GM19238 (cell line): ENCODE results near the gene TMEM260.
A peak's percentile ranks its signal among the peaks of the same experiment; 100 is the strongest.
"Not testable (repeated sequence)": the region's sequence is repeated elsewhere in the genome, so short reads cannot be mapped to it uniquely, and the experiment has no call there.

Source experiments
- DNase-seq: peaks from one replicate; pipeline ENCODE4 v3.0.0; 2011; ENCODE audit warnings: low spot score; ENCODE audit not compliant: insufficient read length

The TMEM260 gene

GRCh38 chr14:56598519-56598918, 18.9 kb downstream of the TMEM260 start:
- no peak for DNase-seq

- no peak for DNase-seq
Measured at GRCh38 chr14:56603648-56604047, 24.1 kb downstream of the TMEM260 start.

DNA sequence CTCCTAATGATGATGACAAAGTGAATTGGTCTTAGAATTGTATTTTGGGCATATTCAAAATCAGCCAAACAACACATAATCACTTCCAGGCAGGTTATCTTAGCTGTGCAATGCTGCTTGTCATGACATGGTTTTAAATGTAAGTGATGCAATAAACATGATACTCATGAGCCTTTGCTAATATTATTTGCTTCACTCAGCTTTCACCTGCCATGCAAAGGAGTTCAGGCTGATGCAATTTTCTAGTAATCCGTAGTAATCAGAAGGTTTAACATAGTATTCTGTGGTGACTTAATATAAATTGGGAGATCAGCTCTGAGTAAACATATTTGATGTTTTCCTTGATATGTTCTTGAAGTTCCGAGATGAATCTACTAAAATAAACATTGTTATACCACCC, 29.1 kb downstream of the TMEM260 start:
- DNase-seq, result no peak

GRCh38 chr14:56611663-56612062, 32.1 kb downstream of the TMEM260 start:
- DNase-seq, result not testable (repeated sequence)

DNA sequence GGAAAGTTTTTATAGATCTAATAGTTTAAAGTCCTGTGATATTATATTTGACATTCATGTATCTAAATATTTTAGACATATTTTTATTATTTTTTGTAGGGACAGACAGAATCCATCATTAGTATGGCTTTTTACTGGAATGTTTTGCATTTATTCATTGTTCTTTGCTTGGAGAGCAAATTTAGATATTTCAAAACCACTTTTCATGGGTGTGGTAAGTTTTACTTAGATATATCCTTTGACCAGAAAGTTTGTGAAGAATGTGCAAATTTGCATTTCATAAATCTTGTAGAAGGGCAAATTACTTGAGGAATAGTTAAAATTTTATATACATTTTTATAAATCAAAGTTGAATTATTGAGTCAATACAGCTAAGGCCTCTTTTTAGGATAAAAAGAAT, 37.5 kb downstream of the TMEM260 start:
- DNase-seq, result no peak

DNA sequence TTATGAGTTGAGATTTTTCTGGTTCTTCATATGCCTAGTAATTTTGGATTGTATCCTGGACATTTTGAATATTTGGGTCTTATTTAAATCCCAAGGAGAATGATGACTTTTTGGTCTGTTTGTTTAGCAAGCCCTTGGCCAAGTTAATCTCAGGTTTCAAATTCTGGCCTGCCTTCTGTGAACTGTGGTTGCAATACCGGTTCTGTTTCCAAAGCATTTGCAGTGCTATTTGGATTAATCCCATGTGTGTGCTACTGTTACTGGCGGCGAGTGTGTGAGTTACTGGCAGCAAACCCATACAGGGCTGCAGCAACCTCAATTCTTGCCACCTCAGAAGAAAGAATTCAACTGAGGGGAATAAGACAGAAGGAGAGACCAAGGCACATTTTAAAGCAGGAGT, 51.1 kb downstream of the TMEM260 start:
- DNase-seq, result no peak

DNA sequence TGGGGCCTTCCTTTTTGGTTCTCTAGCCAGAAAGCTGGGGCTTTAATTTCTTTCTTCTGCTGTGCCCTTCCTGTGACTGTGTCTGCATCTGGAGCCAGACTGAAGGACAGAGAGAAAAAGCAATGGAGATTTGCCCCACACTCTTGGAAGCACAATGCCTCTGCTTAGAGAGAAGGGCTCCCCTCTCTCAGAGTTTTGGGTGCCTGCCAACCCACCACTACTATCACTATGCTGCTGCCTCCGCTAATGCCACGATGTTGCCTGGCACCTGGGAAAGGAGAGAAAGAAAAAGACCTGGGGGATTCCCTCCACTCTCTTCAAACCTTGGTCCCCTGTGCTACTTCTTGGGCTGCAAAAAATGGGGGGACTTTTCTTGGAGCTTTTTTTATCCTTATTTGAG, 52.6 kb downstream of the TMEM260 start:
- no peak for DNase-seq

DNA sequence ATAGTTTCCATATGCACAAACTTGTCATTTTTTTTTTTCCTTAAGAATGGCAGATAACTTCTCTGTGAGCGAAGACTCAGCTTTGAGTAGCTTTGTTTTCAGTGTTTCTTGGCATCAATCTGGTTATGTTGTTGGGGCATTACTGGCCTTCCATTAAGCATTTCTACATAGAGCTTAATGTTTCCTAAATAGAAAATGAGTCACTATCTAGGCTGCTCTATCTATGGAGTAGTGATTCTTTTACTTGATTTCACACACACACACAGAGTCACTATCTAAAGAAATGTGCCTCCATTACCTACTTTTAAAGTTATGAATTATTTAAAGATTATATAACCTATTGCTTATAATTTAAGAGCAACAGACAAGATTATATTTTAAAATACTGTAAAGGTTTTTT, 53.9 kb downstream of the TMEM260 start:
- DNase-seq, result no peak

- DNase-seq, result no peak
Measured at GRCh38 chr14:56635041-56635440, 55.4 kb downstream of the TMEM260 start.

DNA sequence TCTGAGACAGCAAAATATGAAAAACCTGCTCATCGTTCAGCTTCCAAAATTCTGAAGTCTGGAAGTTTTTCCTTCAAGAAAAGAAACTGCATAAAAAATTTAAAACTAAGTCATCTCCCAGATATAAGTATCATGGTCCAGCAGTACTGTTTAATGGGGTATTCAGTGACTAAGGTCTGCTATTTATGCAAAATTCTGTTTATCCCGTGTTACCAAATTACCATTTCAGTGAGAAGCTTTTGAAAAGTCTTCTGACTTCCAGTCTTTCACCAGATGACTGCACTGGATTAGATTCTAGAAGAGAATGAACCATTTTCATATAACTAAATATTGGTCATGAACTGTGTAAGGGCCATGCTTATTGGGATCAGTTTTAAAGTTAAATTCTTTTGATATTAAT, 67.9 kb downstream of the TMEM260 start:
- DNase-seq, result no peak

DNA sequence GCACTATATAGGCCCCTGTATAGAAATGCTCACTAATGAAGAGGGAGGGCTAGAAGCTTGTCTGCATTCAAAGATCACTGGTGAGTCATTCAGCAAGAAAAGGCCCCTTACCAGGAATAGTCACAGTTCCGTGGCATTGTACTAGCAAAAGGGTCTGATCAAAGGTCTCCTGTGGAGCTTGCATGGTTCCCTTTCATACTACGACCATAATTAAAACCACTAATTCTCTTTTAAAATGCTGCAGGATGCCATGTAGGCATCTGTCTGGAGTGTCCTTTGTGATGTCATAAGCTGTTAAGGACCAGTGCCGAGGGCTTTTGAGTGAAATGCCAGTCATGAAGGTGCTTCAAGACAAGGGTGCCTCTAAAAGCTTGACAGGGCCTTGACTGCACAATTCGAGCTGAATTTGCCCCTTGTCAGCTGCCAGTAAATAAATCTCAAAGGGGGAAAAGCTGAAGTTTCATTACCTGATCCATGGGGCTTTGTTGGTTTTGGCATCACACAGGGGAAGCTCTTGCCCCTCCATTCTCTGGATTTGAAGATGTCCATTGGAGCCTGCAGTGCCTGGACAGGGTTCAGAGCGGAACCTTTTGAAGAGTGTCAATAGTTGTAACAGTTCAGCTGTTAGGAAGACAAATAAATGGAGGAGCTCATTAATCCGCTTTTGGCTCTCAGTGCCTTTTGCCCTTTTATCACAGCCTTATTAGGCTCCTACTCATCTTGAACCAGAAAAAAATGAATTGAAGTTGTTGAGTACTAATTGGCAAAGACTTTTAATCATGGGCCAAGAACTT, 69.1 kb downstream of the TMEM260 start:
- no peak for DNase-seq

- no peak for DNase-seq
Measured at GRCh38 chr14:56649382-56649781, 69.8 kb downstream of the TMEM260 start.

GRCh38 chr14:56650048-56650447, 70.5 kb downstream of the TMEM260 start:
- no peak for DNase-seq

DNA sequence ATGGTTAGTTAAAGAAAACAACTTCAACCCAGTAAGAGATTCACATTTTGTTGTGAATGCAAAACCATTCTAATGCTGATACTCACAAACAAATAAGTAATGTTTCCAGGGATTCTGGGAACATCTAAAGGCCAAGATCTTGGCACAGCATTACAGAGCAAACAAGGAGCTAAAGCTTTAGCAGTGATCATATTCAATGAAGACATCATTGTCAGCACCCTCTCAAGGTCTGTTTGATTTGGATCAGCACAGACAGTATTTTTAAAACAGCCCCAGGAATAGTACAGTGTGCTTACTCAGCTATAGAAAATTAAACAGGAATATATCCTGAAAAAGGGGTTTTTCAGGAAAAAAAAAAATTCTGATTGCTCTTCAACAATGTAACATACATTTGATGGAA, 71.4 kb downstream of the TMEM260 start:
- DNase-seq, result no peak

- DNase-seq, result no peak
Measured at GRCh38 chr14:56657604-56658003, 78.0 kb downstream of the TMEM260 start.

- DNase-seq, result no peak
Measured at GRCh38 chr14:56659378-56659777, 79.8 kb downstream of the TMEM260 start.

GRCh38 chr14:56659964-56660551, 80.5 kb downstream of the TMEM260 start:
- peak; percentile 21 for DNase-seq

DNA sequence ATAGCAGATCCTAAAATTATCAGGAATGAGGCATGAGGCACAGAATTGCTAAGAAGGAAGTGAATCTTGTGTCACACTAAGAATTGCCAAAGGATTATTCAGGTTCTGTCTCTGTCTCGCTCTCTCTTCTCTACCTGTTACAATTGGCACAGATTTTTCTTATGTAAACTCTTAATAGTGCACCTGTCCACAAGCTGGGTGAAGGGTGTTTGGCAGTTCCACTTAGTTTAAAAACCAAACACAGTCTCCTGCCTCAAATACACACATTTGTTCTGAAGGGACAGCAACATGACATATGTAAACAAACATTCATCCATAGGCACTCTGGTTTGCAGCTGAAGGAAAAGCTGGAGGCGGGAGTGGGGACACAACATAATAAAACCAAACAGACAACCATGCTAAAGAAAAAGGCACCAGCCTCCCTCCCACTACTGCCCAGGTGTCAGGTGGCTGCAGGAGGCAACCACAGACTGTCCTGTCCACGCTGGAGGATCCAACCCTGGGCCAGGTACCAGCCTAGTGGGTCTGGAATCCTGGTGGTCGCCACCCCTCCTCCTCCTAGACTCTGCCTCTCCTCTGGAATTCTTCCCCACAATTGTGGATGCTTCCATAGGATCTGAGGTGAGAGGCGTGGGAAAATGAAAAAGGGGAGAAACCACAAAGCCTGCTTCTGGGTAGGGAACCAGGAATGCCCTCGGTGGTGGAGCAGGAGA, 81.2 kb downstream of the TMEM260 start:
- no peak for DNase-seq

- no peak for DNase-seq
Measured at GRCh38 chr14:56661478-56661877, 81.9 kb downstream of the TMEM260 start.

DNA sequence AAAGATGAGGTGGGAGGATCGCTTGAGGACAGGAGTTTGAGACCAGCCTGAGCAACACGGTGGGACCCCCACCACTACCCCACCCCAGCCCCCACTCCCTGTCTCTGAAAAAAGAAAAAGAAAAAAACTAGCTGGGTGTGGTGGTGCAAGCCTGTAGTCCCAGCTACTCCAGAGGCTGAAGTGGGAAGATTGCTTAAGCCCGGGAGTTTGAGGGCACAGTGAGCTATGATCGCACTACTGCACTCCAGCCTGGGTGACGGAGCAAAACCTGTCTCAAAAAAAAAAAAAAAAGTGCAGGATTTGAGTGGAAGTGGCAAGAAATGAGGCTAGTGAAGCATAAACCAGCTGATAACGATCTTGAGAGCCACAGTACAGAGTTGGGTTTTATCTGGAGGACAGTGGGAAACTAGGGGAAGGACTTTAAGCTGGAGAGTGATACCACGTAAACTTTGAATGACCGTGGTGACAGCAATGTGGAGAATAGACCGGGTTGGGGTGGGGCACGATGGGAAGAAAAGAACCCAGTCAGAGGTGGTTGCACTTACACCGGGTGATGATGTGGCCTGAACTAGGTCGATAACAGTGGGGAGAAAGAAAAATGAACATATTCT, 85.3 kb downstream of the TMEM260 start:
- no peak for DNase-seq

- DNase-seq, result no peak
Measured at GRCh38 chr14:56666294-56666693, 86.7 kb downstream of the TMEM260 start.

DNA sequence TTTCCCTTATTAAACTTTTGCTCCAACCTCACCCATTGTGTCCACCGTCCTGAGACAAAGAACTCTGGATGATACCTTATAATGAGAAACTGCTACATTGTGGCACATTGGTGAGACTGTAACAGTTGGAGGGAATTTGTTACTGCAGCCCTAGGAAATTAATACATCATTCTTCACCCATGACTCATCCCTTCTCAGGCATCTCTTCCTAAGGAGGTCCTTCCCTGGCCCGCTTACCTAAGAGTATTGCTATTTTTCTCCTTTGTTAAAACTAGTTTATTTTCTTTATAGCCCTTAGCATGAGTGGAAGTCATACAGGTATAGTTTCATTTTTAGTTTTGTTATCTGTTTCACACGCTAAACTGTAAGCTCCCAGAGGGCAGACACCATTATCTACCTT, 87.1 kb downstream of the TMEM260 start:
- no peak for DNase-seq
